CD4-positive, alpha-beta T cell treated with Interferon gamma for 1 hour (primary cell): Measurements from ENCODE around the gene KCNQ1.

Source experiments
- DNase-seq: peaks from one replicate; pipeline ENCODE4 v3.0.0-alpha.2; 2020

Gene KCNQ1

DNA sequence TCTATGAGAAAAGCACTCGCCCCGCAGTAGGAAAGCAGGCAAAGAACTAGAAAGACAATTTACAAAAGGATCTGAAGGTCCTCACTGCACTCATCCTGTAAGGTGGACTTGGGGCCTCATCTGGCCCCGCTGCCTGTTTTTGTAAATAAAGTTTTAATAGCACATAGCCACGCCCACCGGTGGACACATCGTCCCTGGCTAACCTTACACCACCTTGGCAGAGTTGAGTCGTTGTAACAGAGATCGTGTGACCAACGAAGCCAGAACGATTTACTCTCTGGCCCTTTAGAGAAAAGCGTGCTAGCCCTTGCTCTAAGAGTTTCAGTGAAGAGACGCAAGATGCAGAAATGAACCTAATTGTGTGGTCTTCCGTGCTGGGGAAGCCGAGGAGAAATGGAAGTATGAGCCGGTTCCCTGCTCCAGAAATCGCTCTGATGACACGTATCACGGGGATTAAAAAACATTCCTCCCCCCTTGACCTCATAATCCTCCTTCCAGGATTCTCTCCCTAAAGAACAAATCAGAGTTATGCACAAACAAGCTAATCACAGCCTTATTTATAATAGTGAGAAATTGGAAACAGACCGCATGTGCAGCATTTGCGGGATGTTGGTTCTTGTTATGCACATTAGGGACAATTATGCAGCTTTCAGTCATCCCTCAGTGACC lies 360.7 kb downstream of the KCNQ1 start:
- no peak for DNase-seq

DNA sequence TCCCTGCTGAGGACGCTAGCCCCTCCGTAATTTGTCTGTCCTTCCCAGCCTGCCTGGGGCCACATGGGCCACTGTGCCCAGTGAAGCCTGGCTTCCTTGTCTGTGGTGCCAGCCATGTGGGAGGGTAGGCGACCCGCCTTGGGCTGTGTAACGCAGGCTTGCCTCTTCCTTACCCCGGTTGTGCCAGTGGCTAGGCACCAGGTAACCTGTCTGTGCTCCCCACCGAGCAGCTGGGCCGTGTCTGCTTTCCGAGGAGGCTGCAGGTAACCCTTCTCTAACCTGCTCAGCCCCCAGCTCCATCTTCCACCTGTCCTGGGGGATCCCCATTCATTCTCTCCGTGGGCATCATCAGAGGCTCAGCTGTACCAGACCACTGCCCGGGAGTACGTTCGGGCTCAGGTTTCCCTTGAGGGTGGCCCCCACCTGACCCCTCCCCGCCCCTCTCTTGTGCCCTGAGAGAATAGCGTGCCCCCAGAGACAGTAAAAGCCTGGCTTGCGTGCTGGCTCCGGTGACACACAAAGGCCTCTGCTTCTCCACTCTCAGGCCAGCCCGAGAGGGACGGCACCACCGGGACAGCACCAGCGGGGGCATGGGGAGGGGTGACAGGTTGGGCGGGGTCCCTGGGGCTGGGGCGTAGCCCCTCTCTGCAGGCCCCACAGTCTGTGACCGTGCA lies 361.7 kb downstream of the KCNQ1 start:
- no peak for DNase-seq

DNA sequence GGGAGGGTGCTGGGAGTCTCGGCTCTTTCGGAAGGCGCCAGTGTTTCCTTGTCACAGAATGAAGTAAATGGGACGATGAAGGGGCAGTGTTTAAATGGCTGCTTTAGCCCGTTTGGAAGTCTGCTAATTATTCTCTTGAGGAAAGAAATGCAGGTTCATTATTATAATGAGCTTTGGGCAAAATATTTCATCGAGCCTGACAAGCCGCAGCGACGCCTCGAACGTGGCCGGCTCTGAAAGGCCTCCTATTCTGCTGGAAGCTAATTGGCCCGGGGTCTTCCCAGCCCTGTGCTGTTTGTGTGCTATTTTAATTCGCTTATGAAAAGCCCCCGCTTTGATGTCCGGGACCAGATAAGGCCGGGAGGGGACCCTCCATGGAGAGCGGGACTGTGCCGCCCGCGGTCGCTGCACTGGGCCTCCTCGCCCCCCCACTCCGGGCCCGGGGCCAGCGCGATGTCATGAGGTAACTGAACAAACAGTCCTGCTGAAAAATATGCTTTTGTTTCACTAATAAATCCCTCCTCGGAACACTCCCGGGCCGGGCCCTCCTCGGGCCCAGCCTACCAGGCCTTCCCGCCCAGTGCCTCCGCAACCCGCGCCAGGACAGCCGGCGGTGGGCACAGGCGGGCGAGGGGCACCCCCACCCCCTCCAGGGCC lies 362.3 kb downstream of the KCNQ1 start:
- DNase-seq: no peak

DNA sequence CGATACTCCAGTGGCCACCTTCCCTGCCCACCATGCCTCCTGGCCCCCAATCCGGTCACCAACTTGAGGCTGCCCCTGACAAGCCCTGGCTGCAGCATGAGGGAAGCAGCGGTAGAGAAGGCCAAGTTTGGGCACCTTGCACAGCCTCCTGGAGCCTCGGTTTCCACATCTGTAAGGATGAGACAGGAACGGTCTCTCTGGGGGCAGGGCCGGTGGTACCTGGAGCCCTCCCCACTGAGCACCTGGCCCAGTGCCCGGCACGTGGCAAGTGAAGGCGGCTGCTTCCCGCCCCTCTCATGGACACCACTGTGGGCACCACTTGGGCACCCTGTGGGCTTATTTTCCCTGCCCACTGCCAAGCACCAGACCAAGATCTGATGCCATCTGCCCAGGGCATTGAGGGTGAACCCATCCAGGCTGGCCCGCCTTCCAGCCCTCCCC lies 363.0 kb downstream of the KCNQ1 start:
- no peak for DNase-seq

DNA sequence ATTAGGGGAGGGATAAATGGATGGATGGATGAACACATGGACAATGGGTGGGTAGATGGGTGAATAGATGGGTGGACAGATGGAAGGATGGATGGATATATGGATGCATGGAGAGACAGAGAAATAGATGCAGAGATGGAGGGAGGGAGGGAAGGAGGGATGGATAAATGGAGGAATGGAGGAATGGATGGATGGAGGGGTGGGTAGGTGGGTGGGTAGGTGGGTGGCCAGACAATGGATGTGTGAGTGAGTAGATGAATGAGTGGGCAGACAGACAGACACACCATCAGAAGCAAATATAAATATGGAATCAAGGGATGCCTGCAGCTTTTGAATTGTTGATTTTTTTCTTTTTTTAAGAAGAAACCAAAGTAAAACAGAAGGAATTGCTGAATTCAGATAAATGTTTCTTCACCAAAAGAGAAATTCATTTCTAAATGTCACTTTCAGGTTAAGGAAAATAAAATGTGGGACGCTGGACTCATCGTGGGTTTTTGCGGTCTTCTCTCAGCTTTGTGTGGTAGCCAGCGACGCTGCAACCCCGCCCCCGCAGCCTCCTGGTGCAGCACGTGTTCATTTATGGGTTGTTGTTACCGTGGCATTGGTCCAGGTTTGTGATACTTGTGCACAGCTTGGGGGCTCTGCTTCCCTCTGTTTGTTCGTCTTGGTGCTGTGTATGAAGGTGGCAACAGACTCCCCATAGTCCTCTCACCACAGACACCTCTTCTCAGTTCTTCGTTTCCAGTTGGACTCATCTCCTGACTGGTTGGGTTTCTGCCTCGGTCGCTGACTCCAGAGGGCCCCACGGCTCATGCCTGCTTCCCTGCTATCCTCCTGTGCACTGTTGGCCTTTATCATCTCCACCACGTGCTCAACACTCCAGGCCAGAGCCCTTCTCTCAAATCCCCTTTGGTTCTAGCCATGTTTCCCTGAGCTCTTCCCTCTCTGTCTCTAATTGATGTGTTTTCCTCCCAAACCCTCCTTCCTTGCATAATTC lies 364.3 kb downstream of the KCNQ1 start:
- DNase-seq: no peak

DNA sequence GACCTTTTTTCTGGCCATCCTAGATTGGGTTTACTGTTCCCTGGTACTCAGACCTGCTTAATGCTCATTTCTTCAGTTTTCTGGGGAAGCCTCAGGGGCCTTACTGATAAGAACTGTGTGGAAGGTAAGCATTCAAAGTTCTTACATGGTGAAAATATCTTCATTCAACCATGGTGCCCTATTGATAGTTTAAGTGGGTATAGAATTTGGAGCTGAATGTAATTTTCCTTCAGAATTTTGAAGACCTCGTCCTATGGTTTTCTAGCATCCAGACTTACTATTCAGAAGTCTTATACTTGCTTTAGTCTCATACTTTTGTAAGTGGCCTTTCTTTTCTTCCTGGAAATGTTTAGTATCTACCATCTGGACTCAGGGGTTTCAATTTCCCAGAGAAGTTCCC lies 365.0 kb downstream of the KCNQ1 start:
- DNase-seq: no peak

DNA sequence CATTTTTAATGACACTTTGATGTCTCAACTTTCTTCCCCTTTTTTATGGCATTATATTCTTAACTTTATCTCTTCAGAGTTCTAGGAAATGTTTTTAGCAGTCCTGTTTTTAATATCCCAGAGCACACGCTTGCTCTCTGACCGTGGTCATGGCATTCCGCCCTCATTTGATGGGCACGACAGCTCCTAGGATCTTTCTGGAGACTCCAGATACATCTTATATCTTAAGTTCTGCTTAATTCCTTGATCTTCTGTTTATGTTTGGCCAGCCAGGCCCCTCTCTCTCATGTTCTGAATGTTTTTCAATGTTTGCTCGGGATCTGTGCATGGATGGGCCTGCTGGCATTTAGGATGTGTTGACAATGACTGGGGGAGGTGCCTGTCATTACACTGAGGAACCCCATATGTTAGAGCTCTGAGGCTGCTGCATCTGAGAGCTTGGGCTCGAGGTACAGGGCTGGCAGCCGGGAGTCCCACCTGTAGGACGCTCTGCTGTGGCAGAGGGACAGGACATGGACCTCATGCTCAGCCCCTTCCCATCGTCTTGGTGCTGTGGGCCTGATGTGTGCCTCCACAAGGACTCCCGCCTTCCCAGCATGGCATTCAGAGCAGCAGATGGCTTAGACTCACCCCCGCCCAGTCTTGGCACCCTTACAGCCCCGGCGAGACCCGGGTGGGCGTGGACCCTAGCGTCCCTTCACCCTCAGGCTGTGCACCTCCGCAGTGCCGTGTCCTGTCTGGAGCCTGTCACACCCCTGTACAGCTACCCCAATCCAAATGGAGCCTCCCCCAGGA lies 365.8 kb downstream of the KCNQ1 start:
- DNase-seq: no peak

DNA sequence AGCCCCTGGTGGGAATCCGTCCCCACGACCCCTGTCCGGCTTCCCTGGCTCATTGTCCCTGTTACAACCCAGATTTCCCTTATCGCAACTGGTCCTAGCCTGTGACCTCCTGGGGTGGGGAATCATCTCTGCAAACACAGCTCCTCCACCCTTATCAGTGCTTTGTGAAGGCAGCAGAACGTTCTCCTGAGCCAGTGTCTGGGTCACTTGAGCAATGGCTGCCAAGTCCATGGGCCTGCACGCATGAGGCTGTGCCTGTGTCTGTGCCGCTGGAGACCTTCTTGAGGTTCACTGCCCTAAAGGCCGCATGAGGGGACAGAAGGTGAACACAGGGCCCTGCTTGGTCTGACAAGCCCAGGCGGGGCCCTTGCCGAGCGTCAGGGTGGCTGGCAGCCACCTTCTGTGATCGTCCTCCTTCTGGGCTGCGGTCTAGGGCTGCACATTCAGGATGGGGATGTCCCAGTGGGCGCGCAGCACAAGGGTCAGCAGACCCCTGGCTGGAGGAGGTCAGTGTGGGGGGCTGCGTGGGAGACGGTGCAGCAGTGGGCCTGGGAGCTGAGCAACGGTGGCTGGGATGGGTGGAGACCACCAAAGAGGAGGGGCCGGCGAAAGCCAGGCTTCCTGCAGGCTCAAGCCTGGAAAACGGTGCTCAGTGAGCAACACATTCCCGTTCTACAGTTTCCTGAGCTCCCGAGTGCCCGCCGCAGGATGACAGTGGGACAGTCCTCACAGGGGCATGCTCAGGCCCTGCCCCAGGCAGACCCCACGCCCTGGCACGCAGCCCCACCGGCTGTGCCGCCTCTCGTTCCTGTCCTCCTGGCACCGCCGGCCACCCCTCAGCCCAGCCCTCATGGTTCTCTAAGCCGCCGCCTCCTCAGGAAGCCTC lies 366.6 kb downstream of the KCNQ1 start:
- no peak for DNase-seq

DNA sequence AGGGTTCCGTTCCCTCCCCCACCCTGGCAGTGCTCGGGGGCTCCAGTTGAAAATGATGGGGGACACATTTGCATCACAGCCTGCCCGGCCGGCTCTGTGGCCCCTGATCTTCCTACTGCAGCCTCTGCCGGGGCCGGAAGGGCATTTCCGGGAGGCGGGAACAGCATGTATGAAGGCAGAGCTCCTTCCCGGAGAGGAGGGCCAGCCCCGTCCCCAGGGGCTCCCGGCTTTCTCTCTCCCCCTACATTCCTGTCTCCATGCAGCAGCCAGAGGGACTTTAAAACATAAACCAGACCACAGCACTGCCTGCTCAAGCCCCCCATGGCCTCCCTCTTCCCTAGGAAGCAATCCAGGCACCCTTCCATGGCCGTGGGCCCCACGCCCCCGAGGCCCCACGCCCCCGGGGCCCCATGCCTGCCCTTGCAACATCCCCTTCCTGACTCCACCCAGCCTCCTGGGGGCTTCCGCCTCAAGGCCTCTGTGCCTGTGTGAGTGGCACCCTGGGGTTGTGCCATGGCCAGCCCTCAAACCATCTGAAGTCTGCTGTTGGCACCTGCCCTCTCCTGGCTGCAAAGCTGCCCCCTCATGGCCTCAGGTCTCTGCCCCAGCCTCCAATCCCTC lies 367.7 kb downstream of the KCNQ1 start:
- no peak for DNase-seq

DNA sequence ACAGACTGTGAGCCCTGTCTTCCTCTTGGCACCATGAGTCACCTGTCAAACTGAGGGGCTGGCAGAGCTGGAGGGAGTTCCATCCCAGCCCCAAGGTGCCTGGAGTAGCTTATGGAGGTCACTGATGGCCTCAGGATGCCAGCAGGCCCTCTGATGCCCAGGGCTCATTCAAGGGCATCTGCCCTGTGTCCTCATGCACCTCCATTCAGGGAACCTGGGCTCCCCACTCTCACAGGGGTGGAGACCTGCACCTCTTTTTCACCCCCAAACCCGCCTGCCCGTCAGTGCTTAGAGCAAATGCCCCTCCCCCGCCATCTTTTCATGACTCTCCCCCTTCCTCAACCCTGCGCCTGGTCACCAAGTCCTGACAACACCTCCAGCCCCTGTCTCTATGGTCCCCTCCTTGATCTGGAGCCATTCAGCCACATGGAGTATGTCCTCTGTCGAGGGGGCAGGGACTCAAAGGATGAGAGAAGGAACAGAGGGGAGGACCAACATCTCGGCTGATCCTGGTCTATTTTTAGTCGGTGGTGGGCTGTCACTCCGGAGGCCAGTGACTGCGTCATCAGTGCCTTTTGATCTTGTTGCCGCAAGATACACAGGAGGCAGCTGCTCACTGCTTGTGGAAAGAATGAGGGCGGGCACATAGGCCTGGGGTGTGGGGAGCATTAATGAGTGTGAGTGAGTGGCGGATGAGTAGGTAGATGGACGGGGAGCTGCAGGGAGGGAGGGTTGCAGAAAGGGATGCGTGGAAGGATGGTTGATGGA lies 368.5 kb downstream of the KCNQ1 start:
- DNase-seq: no peak

DNA sequence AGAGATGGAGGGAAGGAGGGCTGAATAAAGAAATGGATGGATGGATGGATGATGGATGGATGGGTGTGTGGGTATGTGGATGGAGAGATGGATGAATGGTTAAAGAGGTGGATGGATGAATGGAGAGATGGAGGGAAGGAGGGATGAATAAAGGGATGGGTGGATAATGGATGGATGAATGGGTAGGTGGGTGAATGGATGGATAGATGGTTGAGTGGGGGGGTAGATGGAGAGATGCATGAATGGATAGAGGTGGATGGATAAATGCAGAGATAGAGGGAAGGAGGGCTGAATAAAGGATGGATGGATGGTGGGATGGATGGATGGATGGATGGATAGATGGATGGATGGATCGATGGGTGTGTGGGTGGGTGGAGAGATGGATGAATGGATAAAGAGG lies 369.2 kb downstream of the KCNQ1 start:
- DNase-seq: no peak

DNA sequence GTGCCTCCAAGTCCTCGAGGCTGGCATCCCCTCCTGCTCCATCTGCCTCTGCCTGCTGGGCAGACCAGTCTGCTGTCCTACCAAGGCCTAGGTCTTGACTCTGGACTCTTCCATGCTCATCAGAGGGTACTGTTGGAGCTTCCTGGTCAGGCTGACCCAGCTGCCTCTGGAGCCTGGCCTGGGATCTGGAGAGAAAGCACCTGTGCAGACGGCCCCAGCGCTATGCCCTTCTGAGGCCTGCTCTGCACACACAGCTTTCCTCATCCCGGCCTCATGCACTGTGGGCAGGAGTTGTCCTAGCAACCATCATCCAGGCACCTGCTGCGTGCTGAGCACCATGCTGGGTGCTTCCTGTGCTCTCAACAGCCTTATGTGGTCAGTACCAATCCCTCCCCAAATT lies 369.9 kb downstream of the KCNQ1 start:
- no peak for DNase-seq

DNA sequence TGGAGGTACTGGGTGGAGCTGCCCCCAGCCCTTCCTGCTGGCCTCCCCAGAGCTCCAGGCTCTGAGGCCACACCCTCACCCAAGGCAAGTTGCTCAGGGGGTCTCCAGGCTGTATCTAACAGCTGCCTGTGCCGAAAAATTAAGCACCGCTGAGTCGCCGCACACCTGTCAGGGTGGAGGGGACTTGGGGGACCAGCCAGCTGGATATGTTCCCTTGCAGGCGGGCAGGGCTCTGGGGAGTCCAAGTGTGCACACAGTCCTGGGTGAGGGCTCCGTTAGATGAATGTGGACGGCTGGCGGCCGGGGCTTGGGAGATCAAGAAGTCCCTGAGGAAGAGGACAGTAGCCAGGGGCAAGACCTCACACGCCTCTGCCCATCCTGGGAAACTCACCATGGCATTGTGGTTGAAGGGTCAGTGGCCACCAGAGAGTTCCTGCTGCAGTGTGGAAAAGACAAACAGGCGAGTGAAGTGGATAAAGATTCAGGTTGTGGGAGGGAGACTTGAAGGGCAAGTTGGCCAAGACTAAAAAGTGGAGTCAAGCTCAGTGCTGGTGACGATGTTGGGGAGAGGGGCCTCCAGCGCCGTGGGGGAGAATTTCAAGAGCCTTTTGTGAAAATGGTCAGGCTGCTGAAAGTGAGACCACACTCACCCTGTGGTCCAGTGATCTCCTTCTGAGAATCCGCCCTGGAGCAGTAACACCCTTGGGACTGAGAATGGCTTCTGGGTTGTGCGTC lies 371.1 kb downstream of the KCNQ1 start:
- no peak for DNase-seq

DNA sequence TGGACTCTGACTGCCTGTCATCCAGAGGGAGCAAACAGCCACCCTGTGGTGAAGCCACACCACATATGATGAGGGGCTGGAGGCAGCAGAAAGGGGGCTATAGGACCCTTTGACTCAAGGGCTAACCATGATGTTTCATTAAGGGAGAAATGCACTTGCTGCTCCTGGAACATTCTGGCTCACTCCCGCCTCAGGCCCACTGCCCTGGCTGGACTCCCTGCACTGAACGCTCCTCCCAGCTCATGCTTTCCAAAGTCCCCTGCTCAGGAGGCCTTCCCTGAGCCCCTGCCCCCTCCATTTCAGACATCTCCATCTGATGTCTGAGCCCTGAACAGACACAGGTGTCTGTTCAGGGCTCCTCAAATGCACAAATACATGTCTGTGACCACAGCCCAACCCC lies 371.7 kb downstream of the KCNQ1 start:
- no peak for DNase-seq

DNA sequence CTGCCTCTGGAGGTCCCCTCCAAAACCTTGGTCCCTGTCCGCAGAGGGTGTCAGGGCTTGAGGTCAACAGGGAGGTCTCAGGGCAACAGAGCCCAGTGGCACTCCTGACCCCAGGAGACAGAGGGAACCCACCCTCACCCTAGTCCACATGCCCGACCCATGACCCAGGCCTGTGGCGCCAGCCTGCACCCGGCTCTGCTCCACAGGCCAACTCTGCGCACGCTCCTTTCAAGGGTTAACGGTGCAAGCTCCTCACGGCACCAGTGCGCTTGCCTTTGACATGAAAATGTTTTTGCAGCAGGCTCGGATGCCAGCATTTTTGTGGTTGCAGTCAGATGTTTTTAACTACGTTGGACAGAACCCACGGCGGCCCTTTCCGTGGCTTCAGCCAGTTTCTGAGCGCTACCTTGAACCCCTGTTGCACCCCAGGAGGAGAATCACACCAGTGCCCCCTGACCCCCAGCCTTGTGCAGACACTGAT lies 372.2 kb downstream of the KCNQ1 start:
- no peak for DNase-seq

DNA sequence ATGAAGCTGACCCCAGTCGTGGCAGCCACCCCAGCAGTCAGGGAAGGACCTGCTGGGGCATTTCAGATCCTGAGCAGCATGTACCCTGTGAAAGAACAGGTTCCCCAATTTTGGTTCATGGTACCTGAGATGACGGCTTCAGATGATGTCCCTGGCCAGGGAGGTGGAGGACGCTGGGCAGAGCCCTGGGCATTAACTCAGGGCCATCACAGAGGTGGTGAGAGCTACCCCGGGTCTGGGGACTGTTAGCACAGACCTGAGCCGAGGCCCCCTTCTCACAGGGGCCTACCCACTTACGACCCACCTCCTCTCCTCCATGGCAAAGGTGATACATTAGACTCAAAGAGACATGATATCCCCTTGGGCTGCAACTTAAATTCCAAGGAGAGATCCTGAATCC lies 372.6 kb downstream of the KCNQ1 start:
- no peak for DNase-seq

DNA sequence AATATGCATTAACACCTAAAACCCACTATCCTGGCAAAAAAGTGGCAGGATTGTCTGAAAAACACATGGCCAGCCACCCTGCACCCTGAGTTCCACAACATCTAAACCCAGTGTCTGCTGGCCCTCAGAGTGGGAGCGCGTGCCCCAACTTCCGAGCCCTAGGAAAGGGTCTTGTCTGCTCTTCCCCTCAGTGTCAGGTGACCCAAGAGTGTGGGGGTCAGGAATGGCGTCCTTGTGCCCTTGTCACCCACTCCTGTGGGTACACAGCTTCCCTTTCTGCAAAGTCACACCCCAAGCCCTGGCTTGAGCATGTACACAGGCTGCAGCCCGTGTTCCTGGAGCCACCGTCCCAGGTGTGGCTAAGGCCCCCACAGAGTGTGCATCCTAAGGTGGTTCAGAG lies 373.2 kb downstream of the KCNQ1 start:
- DNase-seq: no peak

DNA sequence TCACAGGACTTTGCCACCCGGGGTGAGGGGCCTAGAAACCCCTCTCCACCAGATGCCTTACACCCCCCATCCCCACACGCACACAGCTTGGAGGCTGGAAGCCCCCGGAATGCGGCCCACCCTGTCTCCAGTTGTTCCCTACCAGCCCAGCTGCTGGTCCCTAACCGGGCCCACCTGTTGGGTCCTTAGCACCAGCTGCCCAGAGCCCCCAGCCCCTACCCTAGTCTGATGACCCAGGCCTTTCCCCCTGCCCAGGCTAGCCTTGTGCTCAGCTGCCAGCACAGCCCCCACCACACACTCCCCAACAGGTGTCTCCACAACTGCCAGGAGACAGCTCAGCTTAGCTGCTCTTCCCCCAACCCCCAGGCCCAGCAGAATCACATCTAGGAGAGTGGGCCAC lies 373.7 kb downstream of the KCNQ1 start:
- no peak for DNase-seq

DNA sequence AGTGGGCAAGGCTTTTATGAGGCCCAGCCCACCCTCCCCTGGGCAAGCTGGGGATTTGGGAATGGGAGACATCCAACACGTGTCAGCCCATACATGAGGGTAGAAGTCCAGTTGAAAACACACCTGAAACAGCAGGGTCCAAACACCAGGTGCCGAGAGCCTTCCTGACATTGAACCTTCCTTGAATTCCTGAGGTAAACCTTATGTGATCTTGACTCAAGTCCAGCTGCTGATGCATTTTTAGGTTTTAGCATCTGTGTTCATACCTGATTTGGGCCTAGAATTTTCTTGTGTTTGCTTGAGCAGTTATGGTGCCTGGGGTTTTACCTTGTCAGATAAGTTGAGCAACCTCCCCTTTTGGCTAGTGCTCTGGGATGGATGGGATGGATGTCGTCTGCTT lies 374.5 kb downstream of the KCNQ1 start:
- no peak for DNase-seq
